HG02678 (cell line): ENCODE data around the gene ADGRL4.
"Not testable (repeated sequence)": the region's sequence is repeated elsewhere in the genome, so short reads cannot be mapped to it uniquely, and the experiment has no call there.

Source experiments
- ATAC-seq: cut with Tn5 transposase; IDR thresholded peaks from one replicate; pipeline ENCODE4 v1.9.1; 2021; ENCODE audit warnings: mild to moderate bottlenecking, moderate library complexity; ENCODE audit not compliant: unreplicated experiment

Gene ADGRL4

GRCh38 chr1:79006564-79006963 is at the start of gene ADGRL4:
Gene ADGRL4 (minus strand): TSS chr1:79006730. CDS start chr1:79006654, 76 bp downstream.
- ATAC-seq: no peak

- no peak for ATAC-seq
Measured at GRCh38 chr1:79055856-79056255, 49.3 kb upstream of the ADGRL4 start.

DNA sequence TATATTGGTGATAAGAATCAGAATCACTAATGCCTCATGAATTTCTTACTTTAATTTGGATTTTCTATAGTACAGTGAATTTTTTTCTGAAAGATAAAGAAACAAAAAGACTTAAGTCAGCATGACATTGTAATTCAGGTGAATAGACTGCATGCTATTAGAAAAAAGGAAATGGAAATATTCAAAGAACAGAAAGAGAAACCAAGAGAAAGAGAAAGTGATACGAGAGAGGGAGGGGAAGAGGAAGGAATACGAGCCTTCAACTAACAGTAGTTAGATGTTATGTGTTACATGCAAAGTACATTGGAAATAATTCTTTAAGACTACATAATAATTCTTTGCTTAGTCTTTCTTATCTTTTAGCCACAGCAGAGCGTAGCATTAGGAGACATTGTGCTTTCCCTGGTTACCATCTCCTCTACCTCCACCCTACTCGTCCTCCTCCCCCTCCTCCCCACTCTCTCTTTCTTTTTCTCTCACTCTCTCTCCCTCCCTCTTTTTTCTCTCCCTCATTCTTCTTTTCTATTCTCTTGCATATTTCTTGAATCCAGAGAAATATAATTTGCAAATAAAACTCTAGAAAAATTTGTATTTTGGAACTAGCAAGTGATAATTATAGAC is 46.4 kb upstream of the ADGRL4 start:
- peak; percentile 98 for ATAC-seq

GRCh38 chr1:79044974-79045650 is 38.6 kb upstream of the ADGRL4 start:
- ATAC-seq: no peak

DNA sequence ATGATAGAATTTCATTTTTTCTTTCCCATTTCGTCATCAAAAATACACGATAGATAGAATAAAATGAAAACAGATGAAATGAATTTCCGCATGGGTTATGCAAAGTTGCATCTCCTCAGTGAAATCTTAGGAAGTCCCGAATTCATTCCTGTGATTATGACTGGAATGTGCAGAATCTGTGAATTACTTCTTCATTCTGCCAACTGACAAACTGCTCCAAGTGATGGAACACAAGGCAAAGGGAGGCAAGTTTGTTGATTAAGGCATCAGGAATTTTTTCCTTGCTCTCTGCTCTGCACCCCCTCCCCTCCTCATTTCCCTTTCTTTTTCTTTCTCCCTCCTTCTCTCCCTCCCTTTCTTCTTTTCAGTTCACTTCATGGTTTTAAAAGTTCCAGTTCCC is 37.0 kb upstream of the ADGRL4 start:
- no peak for ATAC-seq

- ATAC-seq: no peak
Measured at GRCh38 chr1:79042539-79042938, 36.0 kb upstream of the ADGRL4 start.

- peak; percentile 48 for ATAC-seq
Measured at GRCh38 chr1:79042117-79042516, 35.6 kb upstream of the ADGRL4 start.

GRCh38 chr1:79041666-79042065 is 35.1 kb upstream of the ADGRL4 start:
- no peak for ATAC-seq

GRCh38 chr1:79040424-79041082 is 34.0 kb upstream of the ADGRL4 start:
- peak; percentile 89 for ATAC-seq

- ATAC-seq: no peak
Measured at GRCh38 chr1:79037085-79037484, 30.6 kb upstream of the ADGRL4 start.

DNA sequence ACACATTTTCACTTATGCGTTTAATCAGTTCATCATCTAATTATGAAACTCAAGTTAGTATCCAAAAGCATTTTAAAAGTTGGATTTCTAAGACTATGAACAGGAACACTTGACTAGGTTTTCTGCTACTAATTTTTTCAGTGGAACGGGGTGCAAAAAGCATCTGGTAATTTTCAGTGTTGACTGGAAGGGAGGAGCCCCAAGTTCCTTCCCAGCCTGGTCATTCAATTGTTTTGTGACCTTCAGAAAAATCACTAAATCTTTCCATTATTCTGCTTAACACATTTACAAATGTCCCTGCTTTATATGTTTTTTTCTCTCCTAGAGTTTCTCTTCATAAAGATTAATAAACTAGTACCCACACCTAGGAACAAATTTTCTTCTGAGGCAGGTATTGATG is 6.0 kb upstream of the ADGRL4 start:
- ATAC-seq: no peak

DNA sequence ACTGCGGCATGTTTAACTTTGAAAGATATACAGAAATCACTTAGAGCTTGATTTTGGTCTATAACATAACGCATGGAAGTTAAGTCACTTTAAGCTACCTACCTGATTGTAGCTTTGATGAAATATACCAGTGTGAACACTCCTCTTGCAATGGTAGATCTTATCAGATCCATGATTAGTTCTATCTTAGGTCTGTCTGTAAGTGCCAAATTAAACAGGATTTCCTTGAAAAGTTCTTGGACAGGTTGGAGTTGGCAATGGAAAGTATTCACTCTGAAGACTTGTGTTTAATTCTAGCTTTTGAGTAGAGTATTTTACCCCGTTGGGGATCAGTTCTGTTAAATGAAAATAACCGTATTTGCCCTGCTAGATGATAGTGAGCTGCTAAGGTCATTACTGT is 4.1 kb upstream of the ADGRL4 start:
- ATAC-seq: no peak

- no peak for ATAC-seq
Measured at GRCh38 chr1:79005945-79006344, 585 bp downstream of the ADGRL4 start.

DNA sequence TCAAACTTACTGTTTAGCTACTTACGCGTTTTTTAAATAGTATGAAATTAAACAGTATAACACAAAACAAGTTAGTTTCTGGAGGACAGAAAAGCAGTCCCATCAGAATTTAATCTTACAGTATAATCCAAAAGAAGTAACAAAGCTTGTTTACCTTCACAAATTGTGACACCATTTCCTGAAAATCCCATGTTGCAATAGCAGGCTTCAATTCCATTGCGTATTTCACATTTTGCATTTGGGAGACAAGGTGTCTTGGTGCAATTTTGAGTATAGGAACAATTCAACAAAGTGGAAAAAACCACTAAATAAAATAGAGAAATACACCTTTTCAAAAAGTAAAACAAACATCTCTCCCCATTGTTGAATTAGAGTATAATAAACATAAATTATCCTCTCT is 1.6 kb downstream of the ADGRL4 start:
- no peak for ATAC-seq

GRCh38 chr1:78996791-78997190 is 9.7 kb downstream of the ADGRL4 start:
- no peak for ATAC-seq

DNA sequence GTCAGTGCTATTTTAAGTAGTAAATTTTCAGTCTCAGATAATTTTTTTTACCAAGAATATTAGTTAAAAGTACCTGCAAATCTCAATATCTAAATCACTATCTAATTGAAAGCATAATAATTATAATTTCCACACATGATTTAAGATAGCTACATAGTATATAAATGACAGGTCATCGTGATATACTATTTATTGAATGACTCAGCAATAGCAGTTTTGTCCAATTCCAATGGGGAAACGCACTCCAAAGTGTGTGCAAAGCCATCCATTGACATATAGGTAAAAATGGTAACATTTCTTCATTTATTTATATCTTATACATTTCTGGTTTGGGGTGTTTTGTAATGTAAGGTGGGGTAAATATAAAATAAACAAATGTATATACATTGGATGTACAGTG is 19.5 kb downstream of the ADGRL4 start:
- no peak for ATAC-seq

DNA sequence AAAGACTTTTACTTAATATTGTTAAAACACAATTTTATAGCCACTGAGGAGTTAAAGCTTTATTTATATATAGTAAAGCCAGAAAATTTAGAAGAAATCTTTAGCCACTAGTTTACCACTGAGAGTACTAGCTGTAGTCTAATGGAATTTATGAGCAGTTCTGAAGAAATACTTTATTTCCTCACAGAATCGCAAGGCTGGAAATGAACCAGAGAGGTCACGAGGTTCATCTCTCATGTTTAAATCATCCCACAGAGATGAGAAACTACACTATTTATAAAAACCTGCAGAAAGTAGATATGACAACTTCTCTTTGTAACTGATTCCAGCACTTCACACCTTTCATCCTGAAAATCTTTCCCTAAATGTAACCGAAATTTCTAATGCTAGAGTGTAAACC is 26.0 kb downstream of the ADGRL4 start:
- no peak for ATAC-seq

- no peak for ATAC-seq
Measured at GRCh38 chr1:78972723-78973122, 33.8 kb downstream of the ADGRL4 start.

- ATAC-seq: not testable (repeated sequence)
Measured at GRCh38 chr1:78967091-78967490, 39.4 kb downstream of the ADGRL4 start.

DNA sequence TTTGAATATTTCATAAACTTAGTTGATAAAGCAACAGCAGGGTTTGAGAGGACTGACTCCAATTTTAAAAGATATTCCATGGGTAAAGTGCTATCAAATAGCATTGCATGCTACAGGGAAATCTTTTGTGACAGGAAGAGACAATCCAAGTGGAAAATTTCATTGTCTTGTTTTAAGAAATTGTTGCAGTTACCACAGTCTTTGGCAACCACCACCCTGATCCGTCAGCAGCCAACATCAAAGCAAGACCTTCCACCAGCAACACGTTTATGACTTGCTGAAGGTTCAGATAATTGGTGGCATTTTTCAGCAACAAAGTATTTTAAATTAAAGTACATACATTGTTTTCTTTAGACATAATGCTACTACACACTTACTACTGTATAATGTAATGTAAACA is 47.8 kb downstream of the ADGRL4 start:
- no peak for ATAC-seq

- ATAC-seq: no peak
Measured at GRCh38 chr1:78950826-78951225, 55.7 kb downstream of the ADGRL4 start.

DNA sequence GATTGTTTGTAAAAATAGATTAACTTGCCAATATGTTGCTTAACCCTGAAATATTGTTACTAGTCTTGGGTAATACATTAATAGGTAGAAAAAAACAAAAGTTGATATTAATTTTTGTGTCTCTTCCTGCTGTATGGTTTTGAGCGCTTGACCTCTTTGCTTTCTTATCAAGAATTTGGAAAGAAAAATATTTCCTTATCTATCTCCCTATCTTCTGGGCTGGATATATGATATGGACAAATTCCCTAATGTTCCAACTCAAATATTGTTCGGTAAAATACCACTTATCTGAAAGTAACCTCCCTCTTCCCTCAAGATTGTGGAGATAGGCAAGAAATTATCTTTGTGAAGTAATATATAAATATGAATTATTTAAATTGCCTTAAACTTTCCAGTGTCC is 57.3 kb downstream of the ADGRL4 start:
- no peak for ATAC-seq
